Mucosa of descending colon (tissue), 3 donors: ENCODE data around the gene KIAA0319L. TPM values are rescaled to one million over a fixed set of nuclear protein-coding genes. Genes with fewer than 3 reads are reported as not detected.

Source experiments
- ATAC-seq: fragments of 200-7000 bp; cut with Tn5 transposase; one replicate; pipeline ENCODE4 v1.9.1; 2020; ENCODE audit warnings: mild to moderate bottlenecking, moderate library complexity
- DNase-seq, 3 donors: peaks; one replicate each; pipeline ENCODE4 v3.0.0-alpha.2; 2020
- H3K36me3 ChIP-seq: fragments of 200-600 bp; one replicate; pipeline ENCODE4 v1.8.0; 2021; ENCODE audit warnings: low read depth, mild to moderate bottlenecking
- H3K4me1 ChIP-seq: fragments of 200-600 bp; one replicate; pipeline ENCODE4 v1.8.0; 2021; ENCODE audit warnings: low read depth, mild to moderate bottlenecking
- H3K4me3 ChIP-seq: fragments of 200-600 bp; one replicate; pipeline ENCODE4 v1.8.0; 2021; ENCODE audit warnings: mild to moderate bottlenecking
- H3K9me3 ChIP-seq: fragments of 200-600 bp; one replicate; pipeline ENCODE4 v1.8.0; 2021; ENCODE audit warnings: mild to moderate bottlenecking
- intact Hi-C, 2 donors: fragments of 100-400 bp; cut with DNase I in 1 of 2; cut with micrococcal nuclease in 1 of 2; formaldehyde crosslinking; loops; one replicate each; pipeline versions ENCODE4 v1.11.0 to v1.11.1; 2022; cut with DNase I, micrococcal nuclease
- total RNA-seq, 3 donors: library from RNA; stranded (reverse); fragmentation: NEBNext Ultra II Directional in 2 of 3; extraction: Animal tissue kit (Norgen Biotek cat#: 25700) in 2 of 3; gene quantifications; one replicate each; pipeline versions ENCODE4 v1.2.1 to v1.2.4, GENCODE V29; 2021 to 2023
- TF ChIP-seq, protein P1 (sequence below): fragments of 200-600 bp; IDR thresholded peaks from one replicate; pipeline ENCODE4 v1.8.0; 2022; ENCODE audit warnings: antibody characterized with exemption, mild to moderate bottlenecking
- donor health status: DM: no; HTN: no; CAD: no; lungs with moderate emphysema.
- donor health status: DM: no; HTN: no; CAD: no.
- donor health status: DM: no; HTN: yes; CAD: no.

Gene KIAA0319L
- total RNA-seq, 3 donors from 2014 or later = 59.6 to 84.6 (median 75.7) TPM

GRCh38 chr1:35500439-35500838 is 56.8 kb downstream of the KIAA0319L start:
- intact Hi-C loops = no loop called here
- Histone ChIP-seq H3K9me3 (no peaks in the 10 kb centered on the region), H3K4me1 (no peaks in the 10 kb centered on the region), H3K4me3 (no peak overlapping the region), H3K36me3 (no peaks in the 10 kb centered on the region)
- DNase-seq (no peak), ATAC-seq (no peak)
- TF ChIP-seq, protein P1, sequence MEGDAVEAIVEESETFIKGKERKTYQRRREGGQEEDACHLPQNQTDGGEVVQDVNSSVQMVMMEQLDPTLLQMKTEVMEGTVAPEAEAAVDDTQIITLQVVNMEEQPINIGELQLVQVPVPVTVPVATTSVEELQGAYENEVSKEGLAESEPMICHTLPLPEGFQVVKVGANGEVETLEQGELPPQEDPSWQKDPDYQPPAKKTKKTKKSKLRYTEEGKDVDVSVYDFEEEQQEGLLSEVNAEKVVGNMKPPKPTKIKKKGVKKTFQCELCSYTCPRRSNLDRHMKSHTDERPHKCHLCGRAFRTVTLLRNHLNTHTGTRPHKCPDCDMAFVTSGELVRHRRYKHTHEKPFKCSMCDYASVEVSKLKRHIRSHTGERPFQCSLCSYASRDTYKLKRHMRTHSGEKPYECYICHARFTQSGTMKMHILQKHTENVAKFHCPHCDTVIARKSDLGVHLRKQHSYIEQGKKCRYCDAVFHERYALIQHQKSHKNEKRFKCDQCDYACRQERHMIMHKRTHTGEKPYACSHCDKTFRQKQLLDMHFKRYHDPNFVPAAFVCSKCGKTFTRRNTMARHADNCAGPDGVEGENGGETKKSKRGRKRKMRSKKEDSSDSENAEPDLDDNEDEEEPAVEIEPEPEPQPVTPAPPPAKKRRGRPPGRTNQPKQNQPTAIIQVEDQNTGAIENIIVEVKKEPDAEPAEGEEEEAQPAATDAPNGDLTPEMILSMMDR = no peak

DNA sequence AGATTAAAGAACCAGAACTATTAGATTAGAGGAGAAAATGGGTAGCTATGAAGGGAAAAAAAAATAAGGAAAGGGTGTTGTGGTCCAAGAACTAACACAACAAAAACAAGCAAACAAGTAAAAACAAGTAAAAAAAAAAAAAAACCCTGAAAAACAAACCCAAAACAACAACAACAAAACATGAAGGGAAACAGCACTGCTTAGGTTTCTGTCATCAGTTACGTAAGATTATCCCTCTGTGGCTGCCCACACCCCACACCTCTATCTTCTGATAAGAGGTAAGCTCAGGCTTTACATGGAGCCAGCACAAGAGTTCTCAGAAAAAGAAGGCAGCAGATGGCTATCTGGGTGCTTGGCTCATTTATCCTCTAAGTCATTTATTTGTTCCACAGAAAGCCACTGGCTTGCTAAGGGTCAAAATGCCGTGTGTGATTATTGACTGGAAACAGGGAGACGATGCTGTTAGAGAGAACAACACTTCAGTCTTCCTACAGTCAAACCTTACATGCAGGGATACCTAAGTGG is 57.5 kb downstream of the KIAA0319L start:
- DNase-seq (no peak), ATAC-seq (peak; percentile 36)
- no peak overlapping the region for H3K4me3 ChIP-seq
- H3K36me3 ChIP-seq = no peaks in the 10 kb centered on the region
- TF ChIP-seq, protein P1 = no peak
- no peaks in the 10 kb centered on the region for H3K4me1 ChIP-seq
- H3K9me3 ChIP-seq = no peaks in the 10 kb centered on the region
- intact Hi-C loops = no loop called here

GRCh38 chr1:35499231-35499630 is 58.0 kb downstream of the KIAA0319L start:
- intact Hi-C loops = no loop called here
- Histone ChIP-seq H3K4me1 (no peaks in the 10 kb centered on the region), H3K9me3 (no peaks in the 10 kb centered on the region), H3K36me3 (no peaks in the 10 kb centered on the region), H3K4me3 (no peak overlapping the region)
- DNase-seq = no peak
- no peak for ATAC-seq
- TF ChIP-seq, protein P1 = no peak

DNA sequence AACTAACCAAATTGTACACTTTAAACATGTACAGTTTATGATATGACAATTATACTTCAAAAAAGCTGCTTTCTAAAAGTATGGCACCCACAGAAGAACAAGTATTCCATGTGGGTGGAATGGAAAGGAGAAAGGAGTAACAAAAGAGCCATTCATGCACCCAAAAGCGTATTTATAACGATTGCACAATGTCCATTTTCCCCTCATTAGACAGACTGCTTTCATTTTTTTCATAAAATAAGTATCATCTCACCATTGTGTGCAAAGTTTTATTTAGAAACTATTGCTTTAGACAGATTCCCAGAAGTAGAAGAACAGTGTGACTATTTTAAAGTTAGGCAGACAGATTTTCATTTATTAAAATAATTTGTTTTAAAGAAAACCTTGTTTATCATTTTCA is 59.6 kb downstream of the KIAA0319L start:
- Histone ChIP-seq H3K9me3 (no peaks in the 10 kb centered on the region), H3K36me3 (no peaks in the 10 kb centered on the region), H3K4me1 (no peaks in the 10 kb centered on the region), H3K4me3 (no peak overlapping the region)
- TF ChIP-seq, protein P1 = no peak
- peak; percentile 19 for ATAC-seq
- intact Hi-C loops = no loop called here
- no peak for DNase-seq

- TF ChIP-seq, protein P1 = no peak
- no peaks in the 10 kb centered on the region for H3K36me3 ChIP-seq
- intact Hi-C loops = no loop called here
Observed at GRCh38 chr1:35490250-35490649, 67.0 kb downstream of the KIAA0319L start.

DNA sequence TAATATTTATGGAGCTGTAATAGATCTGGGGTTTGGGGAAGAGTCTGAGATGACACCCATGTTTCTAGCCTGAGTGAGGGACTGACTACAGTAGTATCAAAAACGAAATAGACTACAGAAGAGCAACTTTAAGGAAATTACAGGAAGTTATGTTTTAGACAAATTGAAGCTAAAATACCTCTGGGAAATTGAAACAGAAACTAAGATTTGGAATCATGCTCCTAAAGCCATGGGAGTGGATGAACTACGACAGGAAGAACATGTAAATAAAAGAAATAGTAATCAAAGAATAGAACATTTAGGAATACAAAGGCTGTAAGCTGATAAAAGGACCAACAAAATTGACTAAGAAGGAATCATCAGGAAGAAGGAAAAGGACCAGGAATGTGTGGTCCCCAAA is 68.9 kb downstream of the KIAA0319L start:
- ATAC-seq = no peak
- intact Hi-C loops = no loop called here
- TF ChIP-seq, protein P1 = no peak
- DNase-seq = no peak
- Histone ChIP-seq H3K4me1 (no peaks in the 10 kb centered on the region), H3K36me3 (no peaks in the 10 kb centered on the region), H3K4me3 (no peak overlapping the region), H3K9me3 (no peaks in the 10 kb centered on the region)

More at GRCh38 chr1:35490250-35490649, 67.0 kb downstream of the KIAA0319L start:
- DNase-seq (no peak), ATAC-seq (no peak)
- Histone ChIP-seq H3K4me3 (no peak overlapping the region), H3K4me1 (no peaks in the 10 kb centered on the region), H3K9me3 (no peaks in the 10 kb centered on the region)
